Endothelial cell of hepatic sinusoid (primary cell): ENCODE results near the gene CCNA2.

Experiments
- in situ Hi-C: cut with HindIII; loops from 2 replicates; pipeline ENCODE4 v1.10.0; 2017; ENCODE audit warnings: low sequenced_read_pairs

The CCNA2 gene

DNA sequence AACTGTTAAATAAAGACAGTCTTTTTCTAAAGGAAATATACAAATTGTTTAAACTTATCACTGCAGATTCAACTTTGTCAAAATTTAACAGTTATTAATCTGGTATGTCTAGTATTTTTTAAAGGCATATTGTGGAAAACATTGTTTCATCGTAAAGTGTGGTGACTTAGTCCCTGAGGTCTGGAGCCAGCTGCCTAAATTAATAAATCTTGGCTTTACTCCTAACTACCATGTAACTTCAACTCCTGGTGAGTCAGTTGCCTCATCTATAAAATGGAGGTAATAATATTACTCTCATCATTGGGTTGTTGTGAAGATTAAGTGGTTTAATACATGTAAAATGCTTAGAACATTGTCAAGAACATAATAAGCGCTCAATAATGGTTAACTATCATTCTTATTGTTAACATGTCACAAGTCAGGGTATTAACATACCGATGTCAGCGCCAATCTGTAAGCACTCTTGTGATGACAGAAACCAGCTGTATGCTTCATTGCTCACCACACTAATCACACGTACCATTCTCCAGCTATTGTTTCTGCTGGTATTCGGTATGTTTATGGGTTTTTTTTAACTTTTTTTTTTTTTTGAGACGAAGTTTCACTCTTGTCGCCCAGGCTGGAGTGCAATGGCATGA lies 44.6 kb downstream of the CCNA2 start:
- in situ Hi-C loops: no loop called here

DNA sequence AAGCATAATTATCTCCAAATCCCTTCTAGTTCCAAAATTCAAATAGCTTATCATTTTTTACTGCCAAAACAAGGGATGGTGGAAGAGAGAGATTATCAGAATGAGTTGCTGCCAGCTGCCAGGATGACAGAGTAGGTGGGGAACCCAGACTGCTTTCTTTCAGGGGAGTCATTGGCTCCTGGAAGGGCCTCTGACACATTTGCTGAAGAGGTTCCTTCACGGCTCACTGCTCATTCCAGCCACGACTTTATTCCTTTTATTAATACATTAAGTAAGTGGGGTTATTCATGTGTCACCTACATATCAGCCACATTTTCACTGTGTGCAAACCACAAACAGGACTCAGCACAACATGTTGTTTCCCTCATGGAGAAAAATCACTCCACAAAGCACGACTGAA lies 46.1 kb downstream of the CCNA2 start:
- in situ Hi-C loops: no loop called here

DNA sequence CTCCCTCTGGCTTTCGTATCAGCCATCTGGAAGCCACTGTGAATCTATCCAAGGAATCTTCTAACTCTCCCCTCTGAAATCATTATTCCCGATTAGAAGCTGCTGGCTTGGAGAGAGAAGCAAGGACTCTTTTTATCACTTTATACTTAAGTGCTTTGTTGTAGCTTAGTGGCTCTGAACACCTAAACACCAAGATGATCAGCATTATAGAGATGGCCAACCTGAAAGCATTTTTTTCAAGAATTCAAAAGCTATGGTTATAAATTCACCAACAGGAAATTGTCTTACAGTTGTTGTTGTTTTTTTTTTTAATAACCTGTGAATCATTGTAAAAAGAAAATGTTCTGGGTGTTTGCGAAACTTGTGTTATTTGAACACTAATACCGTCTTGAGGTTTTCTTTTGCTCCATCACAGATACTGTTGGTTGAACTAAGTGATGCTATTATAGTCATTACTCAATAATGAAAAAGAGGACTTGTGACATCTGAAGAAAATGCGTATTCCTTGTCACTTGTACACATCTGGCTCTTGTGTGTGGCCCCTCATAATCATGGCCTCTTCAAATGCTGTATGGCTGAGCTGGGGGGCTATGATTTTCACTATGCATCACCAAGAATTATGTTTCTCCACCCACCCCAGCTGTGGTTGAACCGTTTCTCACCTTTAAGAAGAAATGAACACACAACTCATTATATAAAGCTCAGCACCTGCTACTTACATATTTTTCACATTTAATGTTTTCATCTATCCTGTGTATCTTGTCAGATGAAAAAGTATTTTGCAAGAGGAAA lies 46.9 kb downstream of the CCNA2 start:
- in situ Hi-C loops: no loop called here

DNA sequence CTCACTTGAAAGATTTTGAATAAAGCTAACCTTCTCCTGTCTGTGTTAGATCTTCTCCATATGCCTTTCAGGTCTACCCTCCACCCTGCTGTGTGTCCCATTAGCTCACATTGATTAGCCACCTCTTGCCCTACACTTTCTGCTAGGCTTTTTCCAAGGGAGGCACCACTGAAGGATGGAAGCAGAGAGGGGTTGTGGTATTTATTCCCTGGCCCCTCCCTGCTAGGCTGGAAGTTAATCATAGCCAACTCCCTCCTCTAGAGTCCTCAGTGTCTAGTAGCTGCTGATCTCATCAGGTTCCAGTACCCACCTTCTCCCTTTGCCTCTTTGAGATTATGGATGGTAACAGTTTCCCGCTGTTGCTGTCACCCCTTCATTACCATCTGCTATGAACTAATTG lies 49.8 kb downstream of the CCNA2 start:
- in situ Hi-C loops: no loop called here

DNA sequence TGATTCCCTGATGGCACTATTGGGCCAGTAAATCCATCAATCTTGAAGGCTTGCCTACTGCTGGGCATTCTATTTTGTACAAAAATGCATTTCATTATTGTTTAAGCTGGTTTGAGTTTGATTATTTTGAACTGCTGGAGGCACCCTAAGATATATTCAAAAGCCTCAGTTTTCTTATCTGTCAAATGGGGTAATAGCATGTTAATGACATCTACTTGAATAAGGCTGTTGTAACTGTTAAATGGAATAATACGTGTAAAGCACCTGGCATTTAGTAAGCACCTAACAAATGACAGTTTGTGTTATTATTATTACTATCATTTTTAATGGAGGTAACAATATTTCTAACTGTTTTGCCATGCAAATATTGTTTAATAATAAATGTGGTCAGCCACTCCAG lies 51.8 kb downstream of the CCNA2 start:
- in situ Hi-C loops: no loop called here

DNA sequence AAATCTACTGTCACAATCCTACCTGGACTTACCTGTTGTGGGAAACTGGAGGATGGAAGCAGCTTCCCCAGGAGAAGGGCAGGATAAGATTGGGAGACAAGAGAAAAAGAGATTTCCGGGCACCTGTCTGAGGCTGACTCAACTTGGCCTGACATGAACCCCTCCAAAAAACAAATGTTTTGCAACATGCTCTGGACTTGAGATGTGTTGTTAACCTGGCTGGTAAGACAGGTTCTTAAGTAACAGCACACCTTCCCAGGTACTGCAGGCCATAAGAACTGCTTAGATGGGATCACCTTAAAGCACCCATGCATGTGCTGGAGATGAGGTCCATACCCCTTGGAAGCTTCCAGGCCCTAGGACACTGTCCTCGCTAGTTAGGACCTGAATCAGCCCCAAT lies 54.3 kb downstream of the CCNA2 start:
- in situ Hi-C loops: no loop called here

DNA sequence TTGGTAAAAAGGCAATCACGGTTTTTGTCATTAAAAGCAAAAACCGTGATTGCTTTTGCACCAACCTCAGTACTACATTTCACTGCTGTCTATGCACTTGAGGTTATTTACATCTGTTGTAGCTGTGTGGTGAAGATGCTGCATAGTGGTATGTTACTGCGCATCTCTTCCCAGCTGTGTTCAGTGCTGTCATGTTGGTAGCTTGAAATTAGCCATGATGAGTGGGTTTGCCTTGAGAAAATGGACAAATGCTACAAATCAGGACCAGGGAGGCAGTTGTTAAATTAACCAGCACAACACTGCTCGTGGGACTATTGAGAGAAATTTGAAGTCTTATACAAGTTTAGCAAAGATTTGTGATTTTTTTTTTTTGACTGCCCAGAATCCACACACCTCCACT lies 56.5 kb downstream of the CCNA2 start:
- in situ Hi-C loops: no loop called here
